GM23338 (cell line): ENCODE measurements around the gene HSPA1A. TPM values are rescaled to one million over a fixed set of nuclear protein-coding genes. Genes with fewer than 3 reads are reported as not detected.

Source experiments
- ATAC-seq: fragments of 200-7000 bp; cut with Tn5 transposase; 3 replicates; pipeline ENCODE4 v1.9.1; 2020
- DNase-seq: peaks from one replicate; pipeline ENCODE4 v3.0.0-alpha.2; 2015; ENCODE audit warnings: low spot score
- H2AFZ ChIP-seq: fragments of 200-600 bp; sonication (generic); 2 replicates; pipeline ENCODE4 v1.8.0; 2016; ENCODE audit warnings: antibody characterized with exemption, mild to moderate bottlenecking, moderate library complexity
- H3F3A ChIP-seq: fragments of 200-600 bp; sonication (generic); replicated peaks from 2 replicates; pipeline ENCODE4 v1.8.0; 2017; ENCODE audit warnings: antibody characterized with exemption, mixed run types, low read depth
- H3K27ac ChIP-seq: fragments of 200-600 bp; sonication (generic); 2 replicates; pipeline ENCODE4 v1.6.1; 2016; ENCODE audit warnings: low read depth
- H3K27me3 ChIP-seq: fragments of 200-600 bp; sonication (generic); 2 replicates; pipeline ENCODE4 v1.8.0; 2016; ENCODE audit warnings: mild to moderate bottlenecking, mixed run types, moderate library complexity; ENCODE audit not compliant: insufficient read depth
- H3K36me3 ChIP-seq: fragments of 200-600 bp; sonication (generic); 2 replicates; pipeline ENCODE4 v1.8.0; 2016; ENCODE audit warnings: mild to moderate bottlenecking; ENCODE audit not compliant: insufficient read depth
- H3K4me1 ChIP-seq: fragments of 200-600 bp; sonication (generic); 2 replicates; pipeline ENCODE4 v1.8.0; 2016; ENCODE audit warnings: mild to moderate bottlenecking, moderate library complexity; ENCODE audit not compliant: insufficient read depth
- H3K4me2 ChIP-seq: fragments of 200-600 bp; sonication (generic); 2 replicates; pipeline ENCODE4 v1.7.1; 2017; ENCODE audit warnings: mixed run types
- H3K4me3 ChIP-seq: fragments of 200-600 bp; sonication (generic); 2 replicates; pipeline ENCODE4 v1.6.1; 2016; ENCODE audit warnings: mixed run types
- H3K79me2 ChIP-seq: fragments of 200-600 bp; sonication (generic); replicated peaks from 2 replicates; pipeline ENCODE4 v1.8.0; 2017; ENCODE audit warnings: mild to moderate bottlenecking; ENCODE audit not compliant: insufficient read depth
- H3K9me2 ChIP-seq: fragments of 200-600 bp; sonication (generic); 2 replicates; pipeline ENCODE4 v1.8.0; 2017; ENCODE audit not compliant: insufficient read depth
- H4K20me1 ChIP-seq: fragments of 200-600 bp; sonication (generic); replicated peaks from 2 replicates; pipeline ENCODE4 v1.8.0; 2017; ENCODE audit warnings: mild to moderate bottlenecking; ENCODE audit not compliant: insufficient read depth
- H3K27ac Mint-ChIP-seq: 2 replicates; pipeline ENCODE4 v1.8.0; 2020; ENCODE audit warnings: inconsistent platforms, mild to moderate bottlenecking, moderate library complexity, mixed read lengths
- H3K27me3 Mint-ChIP-seq: 3 replicates; pipeline ENCODE4 v1.8.0; 2022; ENCODE audit warnings: low read depth, mild to moderate bottlenecking, moderate library complexity, mixed read lengths, inconsistent platforms; ENCODE audit not compliant: insufficient read depth, poor library complexity
- H3K36me3 Mint-ChIP-seq: 3 replicates; pipeline ENCODE4 v1.8.0; 2021; ENCODE audit warnings: low read depth, mild to moderate bottlenecking, inconsistent platforms, moderate library complexity, mixed read lengths
- H3K4me1 Mint-ChIP-seq: 3 replicates; pipeline ENCODE4 v1.8.0; 2020; ENCODE audit warnings: mild to moderate bottlenecking, inconsistent platforms, mixed read lengths
- H3K4me3 Mint-ChIP-seq: 3 replicates; pipeline ENCODE4 v1.8.0; 2021; ENCODE audit warnings: moderate library complexity, mild to moderate bottlenecking, inconsistent platforms, mixed read lengths
- H3K9me3 Mint-ChIP-seq: 3 replicates; pipeline ENCODE4 v1.8.0; 2020; ENCODE audit warnings: moderate library complexity, mild to moderate bottlenecking, inconsistent platforms, mixed read lengths
- EZH2 ChIP-seq: fragments of 200-600 bp; sonication (generic); IDR thresholded peaks from one replicate; pipeline ENCODE4 v1.8.0; 2017; ENCODE audit warnings: antibody characterized with exemption, mild to moderate bottlenecking, low read depth; ENCODE audit not compliant: unreplicated experiment
- EZH2phosphoT487 ChIP-seq: fragments of 200-600 bp; sonication (generic); IDR thresholded peaks from one replicate; pipeline ENCODE4 v1.8.1; 2018; ENCODE audit warnings: antibody characterized with exemption; ENCODE audit not compliant: unreplicated experiment
- JUNB ChIP-seq: IDR thresholded peaks from one replicate; pipeline ENCODE4 v1.6.1; 2016; ENCODE audit warnings: antibody characterized with exemption; ENCODE audit not compliant: unreplicated experiment
- NANOG ChIP-seq: IDR thresholded peaks from 2 replicates; pipeline ENCODE4 v1.6.1; 2016; ENCODE audit warnings: antibody characterized with exemption, borderline replicate concordance
- POLR2AphosphoS5 ChIP-seq: IDR thresholded peaks from 2 replicates; pipeline ENCODE4 v1.6.1; 2016; ENCODE audit warnings: antibody characterized with exemption, low read depth
- STAT1 ChIP-seq: IDR thresholded peaks from one replicate; pipeline ENCODE4 v1.6.1; 2016; ENCODE audit warnings: antibody characterized with exemption; ENCODE audit not compliant: unreplicated experiment
- ZNF114 ChIP-seq: fragments of 250-450 bp; sonication (Bioruptor Pico); IDR thresholded peaks from 2 replicates; pipeline ENCODE4 v1.5.0; 2020; ENCODE audit warnings: mild to moderate bottlenecking, moderate library complexity
- ZNF331 ChIP-seq: fragments of 250-450 bp; sonication (Bioruptor Pico); IDR thresholded peaks from 2 replicates; pipeline ENCODE4 v1.5.0; 2020; ENCODE audit warnings: low read depth, mild to moderate bottlenecking, moderate library complexity
- polyA plus RNA-seq: library from polyadenylated mRNA; unstranded; fragments of >200 nt; fragmentation: Nextera tagmentation; extraction: Ambion mirVana; gene quantifications from 2 replicates; pipeline ENCODE4 v1.2.1, GENCODE V29; 2016
- total RNA-seq: library from RNA; depleted of rRNA; stranded (reverse); fragments of >200 nt; shearing (Covaris generic); gene quantifications from 2 replicates; pipeline ENCODE4 v1.2.3, GENCODE V29; 2014
- TF ChIP-seq, protein P1 (sequence below): IDR thresholded peaks from one replicate; pipeline ENCODE4 v1.6.1; 2018; ENCODE audit warnings: antibody characterized with exemption; ENCODE audit not compliant: unreplicated experiment
- TF ChIP-seq, protein P2 (sequence below): IDR thresholded peaks from 2 replicates; pipeline ENCODE4 v1.6.1; 2016; ENCODE audit warnings: antibody characterized with exemption
- TF ChIP-seq, protein P3 (sequence below), 2 experiments: fragments of 200-600 bp in 1 of 2; sonication (generic) in 1 of 2; conservative IDR thresholded peaks; 2 replicates each; pipeline versions ENCODE4 v1.5.1 to v1.6.1; 2016 to 2017; ENCODE audit warnings: antibody characterized with exemption in 2 of 2, low read depth in 2 of 2, mild to moderate bottlenecking in 2 of 2, moderate library complexity in 1 of 2

Gene HSPA1A
- total and polyA plus RNA-seq, 2 experiments from 2014 or later: 36.1 to 57.1 TPM

DNA sequence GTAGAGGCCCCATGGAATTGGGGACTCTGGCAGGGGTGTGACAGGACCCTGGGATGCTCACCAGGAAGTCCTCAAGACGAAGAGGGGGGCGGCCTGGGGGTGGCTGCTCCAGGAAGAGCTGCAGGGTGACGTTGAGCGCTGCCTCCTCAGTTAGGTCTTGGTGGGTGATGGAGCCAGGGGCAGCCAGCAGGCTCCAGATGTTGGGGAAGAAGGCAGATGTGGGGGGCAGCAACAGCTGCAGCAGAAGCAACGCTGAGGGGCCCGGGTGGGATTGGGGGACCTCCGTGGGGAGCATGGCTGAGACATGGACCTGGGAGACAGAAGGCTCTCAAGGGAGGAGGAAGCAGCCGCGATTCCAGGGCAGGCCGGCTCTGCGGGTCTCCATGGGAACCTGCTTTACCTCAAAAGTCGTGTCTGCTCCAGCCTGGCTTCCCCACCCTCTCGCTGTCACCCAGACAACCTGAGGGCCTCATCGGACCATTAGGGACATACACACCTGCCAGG lies 38.8 kb upstream of the HSPA1A start (continued):
- TF ChIP-seq, protein P1, sequence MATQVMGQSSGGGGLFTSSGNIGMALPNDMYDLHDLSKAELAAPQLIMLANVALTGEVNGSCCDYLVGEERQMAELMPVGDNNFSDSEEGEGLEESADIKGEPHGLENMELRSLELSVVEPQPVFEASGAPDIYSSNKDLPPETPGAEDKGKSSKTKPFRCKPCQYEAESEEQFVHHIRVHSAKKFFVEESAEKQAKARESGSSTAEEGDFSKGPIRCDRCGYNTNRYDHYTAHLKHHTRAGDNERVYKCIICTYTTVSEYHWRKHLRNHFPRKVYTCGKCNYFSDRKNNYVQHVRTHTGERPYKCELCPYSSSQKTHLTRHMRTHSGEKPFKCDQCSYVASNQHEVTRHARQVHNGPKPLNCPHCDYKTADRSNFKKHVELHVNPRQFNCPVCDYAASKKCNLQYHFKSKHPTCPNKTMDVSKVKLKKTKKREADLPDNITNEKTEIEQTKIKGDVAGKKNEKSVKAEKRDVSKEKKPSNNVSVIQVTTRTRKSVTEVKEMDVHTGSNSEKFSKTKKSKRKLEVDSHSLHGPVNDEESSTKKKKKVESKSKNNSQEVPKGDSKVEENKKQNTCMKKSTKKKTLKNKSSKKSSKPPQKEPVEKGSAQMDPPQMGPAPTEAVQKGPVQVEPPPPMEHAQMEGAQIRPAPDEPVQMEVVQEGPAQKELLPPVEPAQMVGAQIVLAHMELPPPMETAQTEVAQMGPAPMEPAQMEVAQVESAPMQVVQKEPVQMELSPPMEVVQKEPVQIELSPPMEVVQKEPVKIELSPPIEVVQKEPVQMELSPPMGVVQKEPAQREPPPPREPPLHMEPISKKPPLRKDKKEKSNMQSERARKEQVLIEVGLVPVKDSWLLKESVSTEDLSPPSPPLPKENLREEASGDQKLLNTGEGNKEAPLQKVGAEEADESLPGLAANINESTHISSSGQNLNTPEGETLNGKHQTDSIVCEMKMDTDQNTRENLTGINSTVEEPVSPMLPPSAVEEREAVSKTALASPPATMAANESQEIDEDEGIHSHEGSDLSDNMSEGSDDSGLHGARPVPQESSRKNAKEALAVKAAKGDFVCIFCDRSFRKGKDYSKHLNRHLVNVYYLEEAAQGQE: no peak
- TF ChIP-seq NANOG (no peak), STAT1 (no peak), EZH2phosphoT487 (no peak), ZNF331 (CRISPR knock-in tag) (no peak), EZH2 (no peak), POLR2AphosphoS5 (no peak), JUNB (no peak)
- TF ChIP-seq, protein P2, sequence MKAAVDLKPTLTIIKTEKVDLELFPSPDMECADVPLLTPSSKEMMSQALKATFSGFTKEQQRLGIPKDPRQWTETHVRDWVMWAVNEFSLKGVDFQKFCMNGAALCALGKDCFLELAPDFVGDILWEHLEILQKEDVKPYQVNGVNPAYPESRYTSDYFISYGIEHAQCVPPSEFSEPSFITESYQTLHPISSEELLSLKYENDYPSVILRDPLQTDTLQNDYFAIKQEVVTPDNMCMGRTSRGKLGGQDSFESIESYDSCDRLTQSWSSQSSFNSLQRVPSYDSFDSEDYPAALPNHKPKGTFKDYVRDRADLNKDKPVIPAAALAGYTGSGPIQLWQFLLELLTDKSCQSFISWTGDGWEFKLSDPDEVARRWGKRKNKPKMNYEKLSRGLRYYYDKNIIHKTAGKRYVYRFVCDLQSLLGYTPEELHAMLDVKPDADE: no peak
- TF ChIP-seq, protein P3, sequence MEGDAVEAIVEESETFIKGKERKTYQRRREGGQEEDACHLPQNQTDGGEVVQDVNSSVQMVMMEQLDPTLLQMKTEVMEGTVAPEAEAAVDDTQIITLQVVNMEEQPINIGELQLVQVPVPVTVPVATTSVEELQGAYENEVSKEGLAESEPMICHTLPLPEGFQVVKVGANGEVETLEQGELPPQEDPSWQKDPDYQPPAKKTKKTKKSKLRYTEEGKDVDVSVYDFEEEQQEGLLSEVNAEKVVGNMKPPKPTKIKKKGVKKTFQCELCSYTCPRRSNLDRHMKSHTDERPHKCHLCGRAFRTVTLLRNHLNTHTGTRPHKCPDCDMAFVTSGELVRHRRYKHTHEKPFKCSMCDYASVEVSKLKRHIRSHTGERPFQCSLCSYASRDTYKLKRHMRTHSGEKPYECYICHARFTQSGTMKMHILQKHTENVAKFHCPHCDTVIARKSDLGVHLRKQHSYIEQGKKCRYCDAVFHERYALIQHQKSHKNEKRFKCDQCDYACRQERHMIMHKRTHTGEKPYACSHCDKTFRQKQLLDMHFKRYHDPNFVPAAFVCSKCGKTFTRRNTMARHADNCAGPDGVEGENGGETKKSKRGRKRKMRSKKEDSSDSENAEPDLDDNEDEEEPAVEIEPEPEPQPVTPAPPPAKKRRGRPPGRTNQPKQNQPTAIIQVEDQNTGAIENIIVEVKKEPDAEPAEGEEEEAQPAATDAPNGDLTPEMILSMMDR (conservative IDR thresholded peaks at IDR 0.05; ENCODE audit: low read depth in 2 of 2): no peak

DNA sequence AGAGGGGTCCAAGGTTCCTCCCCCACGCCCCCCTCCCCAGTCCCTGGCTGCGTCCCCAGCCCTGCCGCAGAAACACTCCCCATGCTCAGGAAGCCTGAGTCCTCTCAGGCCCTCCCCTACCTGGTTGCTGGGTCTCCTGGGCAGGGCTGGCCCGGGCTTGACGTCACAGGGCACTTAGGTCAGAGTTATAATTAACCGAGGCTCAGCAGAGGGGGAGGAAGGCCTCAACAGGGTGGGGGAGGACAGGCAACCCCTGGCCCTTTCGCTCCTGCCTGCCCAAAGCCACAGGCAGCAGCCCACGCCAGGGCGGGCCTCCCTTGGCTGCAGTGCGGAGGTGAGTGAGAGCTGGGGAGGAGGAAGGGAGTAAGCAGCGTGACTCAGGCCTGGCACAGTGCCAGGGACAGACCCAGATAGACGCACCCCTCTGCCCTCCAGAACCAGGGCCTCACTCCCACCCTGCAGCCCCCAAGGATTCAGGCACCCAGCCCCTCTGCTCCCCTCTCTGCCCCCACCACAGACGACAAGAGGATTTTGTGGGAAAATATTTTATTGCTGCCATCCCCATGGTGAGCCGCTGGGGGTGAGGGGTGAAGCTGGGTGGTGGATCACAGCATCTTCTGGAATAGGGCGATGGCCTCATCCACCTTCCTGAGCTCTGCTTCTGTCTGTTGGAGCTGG lies 38.2 kb upstream of the HSPA1A start, which contains the start of gene VWA7:
TSS of gene VWA7 (minus strand) at position 340 of the 678 bp plus-strand sequence. CDS start 549 bp downstream, outside the sequence.
- Mint-ChIP-seq H3K4me1 (no peaks in the 10 kb centered on the region), H3K9me3 (no peaks in the 10 kb centered on the region), H3K27ac (peak within 1 kb of the TSS; percentile 45; the same call in 1 of the 2 replicates), H3K36me3 (peaks cover 23% of the 10 kb centered on the region), H3K27me3 (peaks cover 23% of the 10 kb centered on the region), H3K4me3 (no peak within 1 kb of the TSS)
- Histone ChIP-seq H3K79me2 (no peaks in the 10 kb centered on the region), H3K4me1 (no peaks in the 10 kb centered on the region), H3K27ac (peak within 1 kb of the TSS; percentile 72; the same call in 1 of the 2 replicates), H2AFZ (no peak within 1 kb of the TSS), H4K20me1 (no peaks in the 10 kb centered on the region; the same call in 1 of the 2 replicates), H3F3A (peaks cover 4% of the 10 kb centered on the region; the same call in 1 of the 2 replicates), H3K4me3 (no peak within 1 kb of the TSS), H3K9me2 (no peaks in the 10 kb centered on the region), H3K27me3 (no peaks in the 10 kb centered on the region), H3K36me3 (no peaks in the 10 kb centered on the region), H3K4me2 (0 out of 2 replicates have a peak within 1 kb of the TSS, but pooled peaks have one; percentile 20)
- DNase-seq (peak; percentile 39), ATAC-seq (peak; percentile 38)
- TF ChIP-seq NANOG (no peak), ZNF114 (CRISPR knock-in tag) (no peak), STAT1 (no peak)
- TF ChIP-seq, protein P2: no peak
